K562 (cell line): ENCODE data around the gene CDKN2C. TPM values are rescaled to one million over a fixed set of nuclear protein-coding genes. Genes with fewer than 3 reads are reported as not detected.

ENCODE experiments used
- COPS2 ChIP-seq: fragments of 450-650 bp; conservative IDR thresholded peaks from 2 replicates; pipeline ENCODE4 v1.6.1; 2016; ENCODE audit warnings: mild to moderate bottlenecking, moderate library complexity
- FOXK1 ChIP-seq: sonication (generic); formaldehyde crosslinking; IDR thresholded peaks from 2 replicates; pipeline ENCODE4 v1.8.0; 2022; ENCODE audit warnings: missing genetic modification reagents, mild to moderate bottlenecking, borderline replicate concordance
- GABPB1 ChIP-seq: sonication (generic); formaldehyde crosslinking; IDR thresholded peaks from 2 replicates; pipeline ENCODE4 v1.8.0; 2022; ENCODE audit warnings: mild to moderate bottlenecking, missing genetic modification reagents
- GATAD2B ChIP-seq: fragments of 450-650 bp; IDR thresholded peaks from 2 replicates; pipeline ENCODE4 v1.6.1; 2017; ENCODE audit warnings: mild to moderate bottlenecking, borderline replicate concordance
- ILF3 ChIP-seq: fragments of 450-650 bp; IDR thresholded peaks from 2 replicates; pipeline ENCODE4 v1.6.1; 2018; ENCODE audit warnings: antibody characterized with exemption, mild to moderate bottlenecking, moderate library complexity, borderline replicate concordance
- KLF13 ChIP-seq: fragments of 450-650 bp; IDR thresholded peaks from 2 replicates; pipeline ENCODE4 v1.6.1; 2016; ENCODE audit warnings: missing genetic modification characterization, low read depth, mild to moderate bottlenecking, missing compliant biosample characterization, moderate library complexity, borderline replicate concordance
- LCOR ChIP-seq: sonication (generic); formaldehyde crosslinking; IDR thresholded peaks from 2 replicates; pipeline ENCODE4 v1.8.0; 2022; ENCODE audit warnings: mild to moderate bottlenecking, missing genetic modification reagents
- NUFIP1 ChIP-seq: fragments of 450-650 bp; IDR thresholded peaks from 2 replicates; pipeline ENCODE4 v1.6.1; 2018; ENCODE audit not compliant: partially characterized antibody
- PYGO2 ChIP-seq: fragments of 450-650 bp; IDR thresholded peaks from 2 replicates; pipeline ENCODE4 v1.6.1; 2016; ENCODE audit warnings: mild to moderate bottlenecking, missing genetic modification characterization, moderate library complexity, missing compliant biosample characterization
- RBM15 ChIP-seq: fragments of 200-400 bp; formaldehyde crosslinking; IDR thresholded peaks from 2 replicates; pipeline ENCODE4 v1.6.1; 2018; ENCODE audit warnings: mild to moderate bottlenecking, low read length, moderate library complexity; ENCODE audit not compliant: insufficient read depth
- SP2 ChIP-seq: IDR thresholded peaks from 2 replicates; pipeline ENCODE4 v1.6.1; 2011; ENCODE audit warnings: mild to moderate bottlenecking, low read depth, low read length, moderate library complexity; ENCODE audit not compliant: poor library complexity, severe bottlenecking; ENCODE audit errors: extremely low read depth
- TCF7L2 ChIP-seq: fragments of 150-350 bp; IDR thresholded peaks from 2 replicates; pipeline ENCODE4 v1.6.1; 2016; ENCODE audit warnings: low read depth, mild to moderate bottlenecking, low read length, moderate library complexity
- XRCC5 ChIP-seq: fragments of 200-400 bp; formaldehyde crosslinking; IDR thresholded peaks from 2 replicates; pipeline ENCODE4 v1.6.1; 2017; ENCODE audit warnings: low read depth, mild to moderate bottlenecking, low read length
- ZFP30 ChIP-seq: fragments of 250-450 bp; sonication (Bioruptor Pico); IDR thresholded peaks from 2 replicates; pipeline ENCODE4 v1.8.0; 2022; ENCODE audit warnings: moderate library complexity, mild to moderate bottlenecking, inconsistent platforms, borderline replicate concordance
- ZNF224 ChIP-seq: sonication (generic); formaldehyde crosslinking; IDR thresholded peaks from 2 replicates; pipeline ENCODE4 v1.8.0; 2022; ENCODE audit warnings: mild to moderate bottlenecking, missing genetic modification reagents
- ZNF311 ChIP-seq: fragments of 250-450 bp; sonication (Bioruptor Pico); IDR thresholded peaks from 2 replicates; pipeline ENCODE4 v1.4.0; 2020; ENCODE audit warnings: mild to moderate bottlenecking, moderate library complexity
- ZNF324 ChIP-seq: fragments of 250-450 bp; sonication (Bioruptor Pico); IDR thresholded peaks from 2 replicates; pipeline ENCODE4 v1.4.0; 2020; ENCODE audit warnings: mild to moderate bottlenecking
- ZNF445 ChIP-seq: fragments of 250-450 bp; sonication (Bioruptor Pico); IDR thresholded peaks from 2 replicates; pipeline ENCODE4 v1.4.0; 2020; ENCODE audit warnings: low read depth, mild to moderate bottlenecking, moderate library complexity
- ZNF57 ChIP-seq: fragments of 450-650 bp; formaldehyde crosslinking; IDR thresholded peaks from 2 replicates; pipeline ENCODE4 v1.4.0; 2020; ENCODE audit warnings: mild to moderate bottlenecking, moderate library complexity
- polyA plus RNA-seq, 8 experiments: library from polyadenylated mRNA; depleted of rRNA in 4 of 8; stranded (reverse) in 5 of 8; unstranded in 3 of 8; fragments of >200 nt; fragmentation: Nextera tagmentation in 2 of 8; fragmentation: Illumina TruSeq in 1 of 8; extraction: Ambion mirVana in 2 of 8; extraction: Trizol in 1 of 8; gene quantifications; 2 replicates each; pipeline versions ENCODE4 v1.2.1 to v1.2.3, GENCODE V29; 2011 to 2014; ENCODE audit warnings: inconsistent platforms in 1 of 8, missing spikeins in 1 of 8
- total RNA-seq, 7 experiments: library from RNA; depleted of rRNA in 6 of 7; stranded (reverse); fragments of >200 nt in 6 of 7; fragmentation: Illumina TruSeq in 2 of 7; extraction: Trizol in 2 of 7; gene quantifications; 2 replicates each; pipeline versions ENCODE4 v1.2.1 to v1.2.3, GENCODE V29; 2011 to 2021; ENCODE audit warnings: low replicate concordance in 1 of 7
- TF ChIP-seq, protein P1 (sequence below): sonication (generic); formaldehyde crosslinking; IDR thresholded peaks from 2 replicates; pipeline ENCODE4 v1.9.0; 2022; ENCODE audit warnings: mild to moderate bottlenecking, missing genetic modification reagents
- TF ChIP-seq, protein P2 (sequence below): fragments of 450-650 bp; formaldehyde crosslinking; IDR thresholded peaks from 2 replicates; pipeline ENCODE4 v1.4.0; 2022; ENCODE audit warnings: mild to moderate bottlenecking, moderate library complexity
- TF ChIP-seq, protein P3 (sequence below): sonication (generic); formaldehyde crosslinking; IDR thresholded peaks from 2 replicates; pipeline ENCODE4 v1.8.1; 2023; ENCODE audit warnings: mild to moderate bottlenecking, missing genetic modification reagents
- TF ChIP-seq, protein P4 (sequence below): IDR thresholded peaks from 2 replicates; pipeline ENCODE4 v1.6.1; 2012; ENCODE audit warnings: low read depth, low read length, improper control_type of control experiment, borderline replicate concordance

CDKN2C gene
- total and polyA plus RNA-seq, 9 of the 15 experiments (the other 6 are each of a cell fraction or from before 2014, with no cell fraction given): 11.9 to 74.3 (median 45.9) TPM

DNA sequence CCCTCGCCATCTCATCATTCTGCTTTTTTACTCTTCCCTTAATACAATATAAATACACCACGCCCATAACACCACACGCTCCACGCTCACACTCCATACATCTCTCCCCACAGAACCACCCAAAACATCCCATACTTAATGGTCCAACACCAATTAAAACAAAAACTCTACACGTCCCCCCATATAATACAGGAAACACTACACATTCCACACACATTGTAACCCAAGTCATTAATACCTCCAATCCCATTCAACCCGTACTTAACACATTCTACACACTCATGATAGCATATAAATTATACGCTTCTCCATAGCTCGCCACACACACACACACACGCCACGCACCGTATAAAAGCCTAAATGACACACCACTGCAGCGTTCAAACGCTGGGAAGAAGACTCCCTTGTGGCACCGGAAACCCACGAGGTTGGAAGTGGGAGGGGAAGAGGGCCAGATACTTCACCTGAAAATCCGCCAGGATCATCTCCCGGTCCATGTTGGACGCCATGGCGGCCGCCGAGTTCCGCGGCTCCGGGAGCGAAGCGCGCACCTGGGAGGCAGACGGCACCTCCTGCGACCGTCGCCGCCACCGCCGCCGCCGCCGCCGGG is 10.6 kb upstream of the CDKN2C start (continued):
- TF ChIP-seq, protein P1, sequence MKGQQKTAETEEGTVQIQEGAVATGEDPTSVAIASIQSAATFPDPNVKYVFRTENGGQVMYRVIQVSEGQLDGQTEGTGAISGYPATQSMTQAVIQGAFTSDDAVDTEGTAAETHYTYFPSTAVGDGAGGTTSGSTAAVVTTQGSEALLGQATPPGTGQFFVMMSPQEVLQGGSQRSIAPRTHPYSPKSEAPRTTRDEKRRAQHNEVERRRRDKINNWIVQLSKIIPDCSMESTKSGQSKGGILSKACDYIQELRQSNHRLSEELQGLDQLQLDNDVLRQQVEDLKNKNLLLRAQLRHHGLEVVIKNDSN: no peak
- no peak for TF ChIP-seq COPS2
- TF ChIP-seq ZNF311 (CRISPR knock-in tag): no peak
- no peak for TF ChIP-seq NUFIP1
- TF ChIP-seq GABPB1 (CRISPR knock-in tag): no peak
- TF ChIP-seq, protein P2, sequence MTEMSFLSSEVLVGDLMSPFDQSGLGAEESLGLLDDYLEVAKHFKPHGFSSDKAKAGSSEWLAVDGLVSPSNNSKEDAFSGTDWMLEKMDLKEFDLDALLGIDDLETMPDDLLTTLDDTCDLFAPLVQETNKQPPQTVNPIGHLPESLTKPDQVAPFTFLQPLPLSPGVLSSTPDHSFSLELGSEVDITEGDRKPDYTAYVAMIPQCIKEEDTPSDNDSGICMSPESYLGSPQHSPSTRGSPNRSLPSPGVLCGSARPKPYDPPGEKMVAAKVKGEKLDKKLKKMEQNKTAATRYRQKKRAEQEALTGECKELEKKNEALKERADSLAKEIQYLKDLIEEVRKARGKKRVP (CRISPR knock-in tag): no peak
- TF ChIP-seq LCOR (CRISPR knock-in tag): no peak
- no peak for TF ChIP-seq XRCC5
- TF ChIP-seq FOXK1: no peak
- no peak for TF ChIP-seq ZNF57 (CRISPR knock-in tag)
- TF ChIP-seq PYGO2: no peak
- TF ChIP-seq ZFP30 (CRISPR knock-in tag): no peak
- TF ChIP-seq ZNF324 (CRISPR knock-in tag): no peak
- TF ChIP-seq, protein P3, sequence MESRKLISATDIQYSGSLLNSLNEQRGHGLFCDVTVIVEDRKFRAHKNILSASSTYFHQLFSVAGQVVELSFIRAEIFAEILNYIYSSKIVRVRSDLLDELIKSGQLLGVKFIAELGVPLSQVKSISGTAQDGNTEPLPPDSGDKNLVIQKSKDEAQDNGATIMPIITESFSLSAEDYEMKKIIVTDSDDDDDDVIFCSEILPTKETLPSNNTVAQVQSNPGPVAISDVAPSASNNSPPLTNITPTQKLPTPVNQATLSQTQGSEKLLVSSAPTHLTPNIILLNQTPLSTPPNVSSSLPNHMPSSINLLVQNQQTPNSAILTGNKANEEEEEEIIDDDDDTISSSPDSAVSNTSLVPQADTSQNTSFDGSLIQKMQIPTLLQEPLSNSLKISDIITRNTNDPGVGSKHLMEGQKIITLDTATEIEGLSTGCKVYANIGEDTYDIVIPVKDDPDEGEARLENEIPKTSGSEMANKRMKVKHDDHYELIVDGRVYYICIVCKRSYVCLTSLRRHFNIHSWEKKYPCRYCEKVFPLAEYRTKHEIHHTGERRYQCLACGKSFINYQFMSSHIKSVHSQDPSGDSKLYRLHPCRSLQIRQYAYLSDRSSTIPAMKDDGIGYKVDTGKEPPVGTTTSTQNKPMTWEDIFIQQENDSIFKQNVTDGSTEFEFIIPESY (CRISPR knock-in tag): no peak
- no peak for TF ChIP-seq GATAD2B
- no peak for TF ChIP-seq ZNF445 (CRISPR knock-in tag)
- TF ChIP-seq KLF13: no peak
- TF ChIP-seq, protein P4, sequence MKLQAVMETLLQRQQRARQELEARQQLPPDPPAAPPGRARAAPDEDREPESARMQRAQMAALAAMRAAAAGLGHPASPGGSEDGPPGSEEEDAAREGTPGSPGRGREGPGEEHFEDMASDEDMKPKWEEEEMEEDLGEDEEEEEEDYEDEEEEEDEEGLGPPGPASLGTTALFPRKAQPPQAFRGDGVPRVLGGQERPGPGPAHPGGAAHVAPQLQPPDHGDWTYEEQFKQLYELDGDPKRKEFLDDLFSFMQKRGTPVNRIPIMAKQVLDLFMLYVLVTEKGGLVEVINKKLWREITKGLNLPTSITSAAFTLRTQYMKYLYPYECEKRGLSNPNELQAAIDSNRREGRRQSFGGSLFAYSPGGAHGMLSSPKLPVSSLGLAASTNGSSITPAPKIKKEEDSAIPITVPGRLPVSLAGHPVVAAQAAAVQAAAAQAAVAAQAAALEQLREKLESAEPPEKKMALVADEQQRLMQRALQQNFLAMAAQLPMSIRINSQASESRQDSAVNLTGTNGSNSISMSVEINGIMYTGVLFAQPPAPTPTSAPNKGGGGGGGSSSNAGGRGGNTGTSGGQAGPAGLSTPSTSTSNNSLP: no peak
- no peak for TF ChIP-seq SP2
- TF ChIP-seq TCF7L2: no peak
- no peak for TF ChIP-seq RBM15
- TF ChIP-seq ILF3: no peak
- no peak for TF ChIP-seq ZNF224 (CRISPR knock-in tag)
